Right lobe of liver (tissue), 6 donors: Measurements from ENCODE around the gene QSOX1. TPM values are rescaled to one million over a fixed set of nuclear protein-coding genes. Genes with fewer than 3 reads are reported as not detected.

Experiments
- ATAC-seq, 4 donors: fragments of 200-7000 bp; cut with Tn5 transposase; one replicate each; pipeline ENCODE4 v1.9.1; 2020; ENCODE audit warnings: mild to moderate bottlenecking in 4 of 4, moderate library complexity in 4 of 4
- DNase-seq, 3 donors: peaks; one replicate each; pipeline ENCODE4 v3.0.0-alpha.2; 2020
- H3K27ac ChIP-seq, 3 donors: fragments of 200-600 bp; one replicate each; pipeline ENCODE4 v1.8.0; 2022
- H3K27me3 ChIP-seq, 2 donors: fragments of 200-600 bp; one replicate each; pipeline ENCODE4 v1.8.0; 2022
- H3K36me3 ChIP-seq, 4 donors: fragments of 200-600 bp; sonication (generic) in 1 of 4; one replicate each; pipeline versions ENCODE4 v1.5.1 to v1.8.0; 2017 to 2022; ENCODE audit warnings: control low read depth in 1 of 4
- H3K4me1 ChIP-seq, 4 donors: fragments of 200-600 bp; sonication (generic) in 1 of 4; one replicate each; pipeline versions ENCODE4 v1.5.1 to v1.8.0; 2017 to 2022; ENCODE audit warnings: control low read depth in 1 of 4
- H3K4me3 ChIP-seq, 3 donors: fragments of 200-600 bp; one replicate each; pipeline ENCODE4 v1.8.0; 2022
- H3K9me3 ChIP-seq, 4 donors: fragments of 200-600 bp; sonication (generic) in 1 of 4; one replicate each; pipeline versions ENCODE4 v1.5.1 to v1.8.0; 2017 to 2022; ENCODE audit warnings: control low read depth in 1 of 4
- POLR2A ChIP-seq: fragments of 450-650 bp; IDR thresholded peaks from one replicate; pipeline ENCODE4 v1.6.1; 2017; ENCODE audit warnings: antibody characterized with exemption, mild to moderate bottlenecking
- WGBS: methylation state at CpG from one replicate; pipeline ENCODE4 v1.1.6; 2018; ENCODE audit warnings: low coverage, low lambda C conversion rate; ENCODE audit not compliant: insufficient coverage; ENCODE audit errors: missing lambda C conversion rate; 5-methylcytosine and 5-hydroxymethylcytosine counted together
- intact Hi-C, 2 donors: fragments of 100-400 bp; cut with DNase I; formaldehyde crosslinking; loops; one replicate each; pipeline versions ENCODE4 v1.11.2 to v1.14.1; 2022
- total RNA-seq, 6 experiments: library from RNA; depleted of rRNA in 2 of 6; stranded (reverse); fragments of >200 nt in 2 of 6; fragmentation: NEBNext Ultra II Directional in 3 of 6; extraction: Animal tissue kit (Norgen Biotek cat#: 25700) in 3 of 6; gene quantifications; one replicate each; pipeline versions ENCODE4 v1.1.0 to v1.2.4, GENCODE V29; 2016 to 2023
- TF ChIP-seq, protein P1 (sequence below), 4 donors: fragments of 200-600 bp in 3 of 4; fragments of 450-650 bp in 1 of 4; IDR thresholded peaks; one replicate each; pipeline versions ENCODE4 v1.5.1 to v1.8.0; 2016 to 2022; ENCODE audit warnings: antibody characterized with exemption in 4 of 4, mild to moderate bottlenecking in 2 of 4
- donor health status: DM: no; HTN: yes; CAD: no.
- donor health status: DM: no; HTN: no; CAD: no.
- donor health status: DM: no; HTN: no; CAD: no.
- donor health status: DM: no; HTN: yes; CAD: no.
- donor health status: DM: no; HTN: yes; CAD: no.

QSOX1 gene
- total RNA-seq, 6 experiments from 2014 or later, result 25.0 to 68.4 (median 38.6) TPM

GRCh38 chr1:180225403-180225802, 70.7 kb downstream of the QSOX1 start:
- DNase-seq, result no peak
- no peaks in the 10 kb centered on the region for H3K9me3 ChIP-seq
- intact Hi-C loops, result no loop called here
- no peak overlapping the region for H3K27ac ChIP-seq
- 46% methylated on average over 2 of the region's 2 CpGs for WGBS
- H3K4me3 ChIP-seq, result no peak overlapping the region
- H3K36me3 ChIP-seq, result no peaks in the 10 kb centered on the region
- peaks cover 16 to 31% of the 10 kb centered on the region in 2 donors for H3K27me3 ChIP-seq
- peaks cover 0 to 13% (median 1%) of the 10 kb centered on the region in 4 donors for H3K4me1 ChIP-seq
- ATAC-seq, result no peak
- TF ChIP-seq, protein P1, sequence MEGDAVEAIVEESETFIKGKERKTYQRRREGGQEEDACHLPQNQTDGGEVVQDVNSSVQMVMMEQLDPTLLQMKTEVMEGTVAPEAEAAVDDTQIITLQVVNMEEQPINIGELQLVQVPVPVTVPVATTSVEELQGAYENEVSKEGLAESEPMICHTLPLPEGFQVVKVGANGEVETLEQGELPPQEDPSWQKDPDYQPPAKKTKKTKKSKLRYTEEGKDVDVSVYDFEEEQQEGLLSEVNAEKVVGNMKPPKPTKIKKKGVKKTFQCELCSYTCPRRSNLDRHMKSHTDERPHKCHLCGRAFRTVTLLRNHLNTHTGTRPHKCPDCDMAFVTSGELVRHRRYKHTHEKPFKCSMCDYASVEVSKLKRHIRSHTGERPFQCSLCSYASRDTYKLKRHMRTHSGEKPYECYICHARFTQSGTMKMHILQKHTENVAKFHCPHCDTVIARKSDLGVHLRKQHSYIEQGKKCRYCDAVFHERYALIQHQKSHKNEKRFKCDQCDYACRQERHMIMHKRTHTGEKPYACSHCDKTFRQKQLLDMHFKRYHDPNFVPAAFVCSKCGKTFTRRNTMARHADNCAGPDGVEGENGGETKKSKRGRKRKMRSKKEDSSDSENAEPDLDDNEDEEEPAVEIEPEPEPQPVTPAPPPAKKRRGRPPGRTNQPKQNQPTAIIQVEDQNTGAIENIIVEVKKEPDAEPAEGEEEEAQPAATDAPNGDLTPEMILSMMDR (IDR thresholded peaks at IDR 0.05), result no peak
- no peak for TF ChIP-seq POLR2A

GRCh38 chr1:180227861-180228647, 73.4 kb downstream of the QSOX1 start:
- Histone ChIP-seq H3K4me3 (no peak overlapping the region), H3K27ac (no peak overlapping the region), H3K4me1 (peaks cover 0 to 27% (median 7%) of the 10 kb centered on the region in 4 donors), H3K27me3 (peaks cover 16 to 45% of the 10 kb centered on the region in 2 donors), H3K36me3 (no peaks in the 10 kb centered on the region), H3K9me3 (no peaks in the 10 kb centered on the region)
- ATAC-seq, result no peak
- TF ChIP-seq, protein P1 (IDR thresholded peaks at IDR 0.05), result no peak
- TF ChIP-seq POLR2A, result no peak
- WGBS, result 17% methylated on average over 17 of the region's 17 CpGs
- intact Hi-C loops, result no loop called here
- DNase-seq, result no peak

GRCh38 chr1:180228648-180229482, 74.2 kb downstream of the QSOX1 start:
- Histone ChIP-seq H3K4me1 (peaks cover 0 to 27% (median 7%) of the 10 kb centered on the region in 4 donors), H3K27me3 (peaks cover 16 to 53% of the 10 kb centered on the region in 2 donors), H3K9me3 (no peaks in the 10 kb centered on the region), H3K27ac (no peak overlapping the region), H3K36me3 (no peaks in the 10 kb centered on the region), H3K4me3 (peak overlapping the region; percentile 42 to 56 (median 45))
- 5% methylated on average over 48 of the region's 57 CpGs for WGBS
- TF ChIP-seq, protein P1 (IDR thresholded peaks at IDR 0.05), result no peak
- DNase-seq (no peak), ATAC-seq (peak in 3 of 4 donors; percentile 22 to 25 (median 23))
- intact Hi-C loops, result no loop called here

- Histone ChIP-seq H3K36me3 (no peaks in the 10 kb centered on the region), H3K9me3 (no peaks in the 10 kb centered on the region), H3K4me3 (peak within 1 kb of the TSS; percentile 42 to 56 (median 45)), H3K4me1 (peaks cover 0 to 34% (median 10%) of the 10 kb centered on the region in 4 donors), H3K27ac (no peak within 1 kb of the TSS), H3K27me3 (peaks cover 16 to 60% of the 10 kb centered on the region in 2 donors)
- peak; percentile 27 to 51 (median 38) for ATAC-seq
- intact Hi-C loops, result no loop called here
- TF ChIP-seq, protein P1 (IDR thresholded peaks at IDR 0.05), result no peak
- TF ChIP-seq POLR2A, result no peak
- DNase-seq, result peak in 1 of 3 donors; percentile 39
- under 1% methylated on average over 16 of the region's 105 CpGs for WGBS
Measured at GRCh38 chr1:180229483-180230415, 75.1 kb downstream of the QSOX1 start, which contains the start of gene LHX4. Gene LHX4 (plus strand): TSS chr1:180230264. CDS start chr1:180230530, 266 bp downstream.
